ENCODE data around the gene SYTL3. TPM values are rescaled to one million over a fixed set of nuclear protein-coding genes. Genes with fewer than 3 reads are reported as not detected.

The SYTL3 gene
- total RNA-seq, 1 experiment from 2014 or later: 0.09 TPM

- no peaks in the 10 kb centered on the region for H3K9me3 Mint-ChIP-seq
- no peak overlapping the region for H2BK15ac ChIP-seq (ENCODE audit: low read depth, low read length)
- no peak overlapping the region for H3K27ac ChIP-seq (ENCODE audit: insufficient read length, low read depth, low read length)
- peaks cover 8 to 12% of the 10 kb centered on the region in 2 experiments for H3K4me1 Mint-ChIP-seq
- no peaks in the 10 kb centered on the region for H3K4me1 ChIP-seq (ENCODE audit: insufficient read depth, low read length)
- WGBS (ENCODE audit: extremely low coverage, insufficient read length, low lambda C conversion rate): no CpG with 5 or more reads among the region's 13 CpGs
- H2AFZ ChIP-seq (ENCODE audit: low read length): no peak overlapping the region
- DNase-seq: no peak
- H3K4me2 ChIP-seq (ENCODE audit: insufficient read depth, insufficient read length, low read length): no peak overlapping the region
- H4K5ac ChIP-seq (ENCODE audit: insufficient read length, low read depth, low read length): no peak overlapping the region
- H3K79me2 ChIP-seq (ENCODE audit: insufficient read depth, low read length): no peaks in the 10 kb centered on the region
- H4K91ac ChIP-seq (ENCODE audit: insufficient read length, low read depth, low read length): no peak overlapping the region
- TF ChIP-seq, protein P1, sequence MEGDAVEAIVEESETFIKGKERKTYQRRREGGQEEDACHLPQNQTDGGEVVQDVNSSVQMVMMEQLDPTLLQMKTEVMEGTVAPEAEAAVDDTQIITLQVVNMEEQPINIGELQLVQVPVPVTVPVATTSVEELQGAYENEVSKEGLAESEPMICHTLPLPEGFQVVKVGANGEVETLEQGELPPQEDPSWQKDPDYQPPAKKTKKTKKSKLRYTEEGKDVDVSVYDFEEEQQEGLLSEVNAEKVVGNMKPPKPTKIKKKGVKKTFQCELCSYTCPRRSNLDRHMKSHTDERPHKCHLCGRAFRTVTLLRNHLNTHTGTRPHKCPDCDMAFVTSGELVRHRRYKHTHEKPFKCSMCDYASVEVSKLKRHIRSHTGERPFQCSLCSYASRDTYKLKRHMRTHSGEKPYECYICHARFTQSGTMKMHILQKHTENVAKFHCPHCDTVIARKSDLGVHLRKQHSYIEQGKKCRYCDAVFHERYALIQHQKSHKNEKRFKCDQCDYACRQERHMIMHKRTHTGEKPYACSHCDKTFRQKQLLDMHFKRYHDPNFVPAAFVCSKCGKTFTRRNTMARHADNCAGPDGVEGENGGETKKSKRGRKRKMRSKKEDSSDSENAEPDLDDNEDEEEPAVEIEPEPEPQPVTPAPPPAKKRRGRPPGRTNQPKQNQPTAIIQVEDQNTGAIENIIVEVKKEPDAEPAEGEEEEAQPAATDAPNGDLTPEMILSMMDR (conservative IDR thresholded peaks at IDR 0.05): no peak
- no peaks in the 10 kb centered on the region for H3K79me1 ChIP-seq (ENCODE audit: insufficient read depth, low read depth, low read length, poor library complexity, severe bottlenecking)
- no peak overlapping the region for H3T11ph ChIP-seq (ENCODE audit: low read length)
- H2BK12ac ChIP-seq (ENCODE audit: insufficient read length, low read depth, low read length): no peak overlapping the region
- H3K4ac ChIP-seq (ENCODE audit: low read depth, low read length): no peak overlapping the region
- no peak overlapping the region for H4K8ac ChIP-seq (replicated peaks; ENCODE audit: insufficient read length, low read depth, low read length)
- H3K23ac ChIP-seq (ENCODE audit: insufficient read length, low read depth, low read length): no peak overlapping the region
- H2BK120ac ChIP-seq (ENCODE audit: low read depth, low read length, poor library complexity, severe bottlenecking): no peak overlapping the region
- H3K9ac ChIP-seq (ENCODE audit: extremely low read depth, insufficient read length, low read length): no peak overlapping the region
- H3K27ac Mint-ChIP-seq: 0 out of 7 replicates have a peak overlapping the region, but pooled peaks of 1 of the 3 experiments have one; percentile 23
- no peak overlapping the region for H2AK5ac ChIP-seq (ENCODE audit: insufficient read length, low read length)
- no peaks in the 10 kb centered on the region for H4K20me1 ChIP-seq (ENCODE audit: control insufficient read depth, insufficient read depth, insufficient read length)
- H2BK20ac ChIP-seq (ENCODE audit: low read depth, low read length, poor library complexity, severe bottlenecking): no peak overlapping the region
- H3K14ac ChIP-seq (ENCODE audit: insufficient read depth, low read length): no peak overlapping the region
- H3K9me3 ChIP-seq (ENCODE audit: control insufficient read depth, low read depth, low read length): no peaks in the 10 kb centered on the region
- H3K56ac ChIP-seq (ENCODE audit: insufficient read length, low read depth, low read length): no peak overlapping the region
- H2BK5ac ChIP-seq (ENCODE audit: insufficient read length, low read length): no peak overlapping the region
- H3K23me2 ChIP-seq (ENCODE audit: insufficient read length, low read depth, low read length, poor library complexity, severe bottlenecking): no peaks in the 10 kb centered on the region
- H3K36me3 Mint-ChIP-seq (ENCODE audit: insufficient read depth in 1 of 3, low read depth in 3 of 3): peaks cover 47 to 67% (median 59%) of the 10 kb centered on the region in 3 experiments; a peak in 6 of 7 replicates
- H3K27me3 ChIP-seq (ENCODE audit: insufficient read depth, low read length): no peaks in the 10 kb centered on the region
- H3K4me3 Mint-ChIP-seq: no peak overlapping the region
- peaks cover 3% of the 10 kb centered on the region for H3K27me3 Mint-ChIP-seq (ENCODE audit: low read depth)
- no peak overlapping the region for H3K18ac ChIP-seq (ENCODE audit: insufficient read length, low read depth, low read length)
These were observed 115.7 kb downstream of the SYTL3 start for GRCh38 chr6:158765499-158766068.

All from H9 (cell line).